M059J (cell line): ENCODE measurements around the gene KCNK10. TPM values are rescaled to one million over a fixed set of nuclear protein-coding genes. Genes with fewer than 3 reads are reported as not detected.
A peak's percentile ranks its signal among the peaks of the same experiment; 100 is the strongest.

ENCODE experiments used
- DNase-seq: peaks from one replicate; pipeline ENCODE4 v3.0.0-alpha.2; 2012; ENCODE audit warnings: low read depth
- total RNA-seq: library from RNA; depleted of rRNA; stranded (reverse); fragments of >200 nt; shearing (Covaris generic); gene quantifications from 2 replicates; pipeline ENCODE4 v1.2.3, GENCODE V29; 2014; rRNA removed

KCNK10 gene
- not detected in 2 replicates for total RNA-seq

GRCh38 chr14:88323086-88323522 lies at the start of gene KCNK10:
Gene KCNK10 (minus strand): TSS chr14:88323269. CDS start chr14:88322798, 471 bp downstream.
- no peak for DNase-seq

DNA sequence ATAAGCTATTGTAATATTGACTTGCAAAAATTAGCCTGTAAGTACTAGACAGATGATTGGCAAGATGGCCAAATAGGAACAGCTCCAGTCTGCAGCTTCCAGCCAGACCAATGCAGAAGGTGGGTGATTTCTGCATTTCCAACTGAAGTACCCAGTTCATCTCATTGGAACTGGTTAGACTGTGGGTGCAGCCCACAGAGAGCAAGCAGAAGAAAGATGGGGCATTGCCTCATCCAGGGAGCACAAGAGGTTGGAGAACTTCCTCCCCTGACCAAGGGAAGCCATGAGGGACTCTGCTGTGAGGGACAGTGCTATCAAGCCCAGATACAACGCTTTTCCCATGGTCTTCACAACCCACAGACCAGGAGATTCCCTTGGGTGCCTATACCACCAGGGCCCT lies 46.4 kb upstream of the KCNK10 start:
- no peak for DNase-seq

DNA sequence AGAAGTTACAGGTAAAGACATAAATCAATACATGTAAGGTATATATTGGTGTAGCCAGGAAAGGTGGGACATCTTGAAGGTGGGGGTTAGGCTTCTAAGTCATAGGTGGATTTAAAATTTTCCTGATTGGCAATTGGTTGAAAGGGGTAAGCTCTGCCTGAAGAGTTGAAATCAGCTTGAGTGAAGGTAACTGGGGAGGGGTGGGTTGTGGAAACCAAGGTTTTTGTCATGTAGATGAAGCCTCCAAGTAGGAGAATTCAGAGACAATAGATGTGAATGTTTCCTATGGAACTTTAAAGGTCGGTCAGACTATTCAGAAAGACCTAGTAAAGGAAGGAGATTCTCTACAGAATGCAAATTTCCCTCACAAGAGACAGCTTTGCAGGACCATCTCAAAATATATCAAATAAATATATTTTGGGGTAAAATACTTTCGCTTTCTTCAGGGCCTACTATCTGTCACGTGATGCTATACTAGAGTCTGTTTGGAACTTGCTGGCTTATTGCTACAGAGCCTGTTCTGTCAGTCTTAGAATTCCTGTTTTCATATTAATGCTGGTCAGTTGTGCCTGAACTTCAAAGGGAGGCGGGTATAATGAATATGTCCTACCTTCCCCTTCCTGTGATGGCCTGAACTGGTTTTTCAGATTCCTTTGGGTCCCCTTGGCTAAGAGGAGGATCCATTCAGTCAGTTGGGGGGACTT lies 41.8 kb upstream of the KCNK10 start:
- no peak for DNase-seq

GRCh38 chr14:88363644-88364043 lies 40.6 kb upstream of the KCNK10 start:
- DNase-seq, result no peak

DNA sequence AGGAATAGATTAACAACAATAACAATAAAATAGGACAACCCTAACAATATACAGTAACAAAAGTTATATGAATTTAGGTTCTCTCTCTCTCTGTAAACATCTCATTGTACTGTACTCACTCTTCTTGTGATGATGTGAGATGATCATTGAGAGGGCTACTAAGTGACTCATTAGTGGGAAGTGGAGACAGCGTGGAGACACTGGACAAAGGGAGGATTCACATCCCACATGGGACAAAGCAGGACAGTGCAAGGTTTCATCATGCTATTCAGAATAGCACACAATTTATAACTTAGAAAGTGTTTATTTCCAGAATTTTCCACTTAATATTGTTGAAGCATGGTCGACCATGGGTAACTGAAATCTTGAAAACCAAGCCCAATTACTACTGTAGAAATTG lies 36.4 kb upstream of the KCNK10 start:
- no peak for DNase-seq

DNA sequence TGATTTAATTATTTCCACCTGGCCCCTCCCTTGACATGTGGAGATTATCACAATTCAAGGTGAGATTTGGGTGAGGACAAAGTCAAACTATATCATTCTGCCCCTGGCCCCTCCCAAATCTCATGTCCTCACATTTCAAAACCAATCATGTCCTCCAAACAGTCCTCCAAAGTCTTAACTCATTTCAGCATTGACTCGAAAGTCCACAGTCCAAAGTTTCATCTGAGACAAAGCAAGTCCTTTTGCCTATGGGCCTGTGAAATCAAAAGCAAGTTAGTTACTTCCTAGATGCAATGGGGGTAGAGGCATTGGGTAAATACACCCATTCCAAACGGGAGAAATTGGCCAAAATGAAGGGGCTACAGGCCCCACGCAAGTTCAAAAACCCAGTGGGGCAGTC lies 31.3 kb upstream of the KCNK10 start:
- no peak for DNase-seq

DNA sequence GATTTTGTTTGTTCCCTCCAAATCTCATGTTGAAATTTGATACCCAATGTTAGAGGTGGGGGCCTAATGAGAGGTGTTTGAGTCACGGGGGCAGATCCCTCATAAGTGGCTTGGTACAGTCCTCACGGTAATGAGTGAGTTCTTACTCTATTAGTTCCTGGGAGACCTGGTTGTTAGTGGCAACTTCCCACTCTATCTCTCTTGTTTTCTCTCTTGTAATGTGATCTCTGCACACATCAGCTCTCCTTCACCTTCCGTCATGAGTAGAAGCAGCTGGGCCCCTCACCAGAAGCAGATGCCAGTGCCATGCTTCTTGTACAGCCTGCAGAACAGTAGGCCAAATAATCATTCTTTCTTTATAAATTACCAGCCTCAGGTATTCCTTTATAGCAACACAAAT lies 29.6 kb upstream of the KCNK10 start:
- no peak for DNase-seq

DNA sequence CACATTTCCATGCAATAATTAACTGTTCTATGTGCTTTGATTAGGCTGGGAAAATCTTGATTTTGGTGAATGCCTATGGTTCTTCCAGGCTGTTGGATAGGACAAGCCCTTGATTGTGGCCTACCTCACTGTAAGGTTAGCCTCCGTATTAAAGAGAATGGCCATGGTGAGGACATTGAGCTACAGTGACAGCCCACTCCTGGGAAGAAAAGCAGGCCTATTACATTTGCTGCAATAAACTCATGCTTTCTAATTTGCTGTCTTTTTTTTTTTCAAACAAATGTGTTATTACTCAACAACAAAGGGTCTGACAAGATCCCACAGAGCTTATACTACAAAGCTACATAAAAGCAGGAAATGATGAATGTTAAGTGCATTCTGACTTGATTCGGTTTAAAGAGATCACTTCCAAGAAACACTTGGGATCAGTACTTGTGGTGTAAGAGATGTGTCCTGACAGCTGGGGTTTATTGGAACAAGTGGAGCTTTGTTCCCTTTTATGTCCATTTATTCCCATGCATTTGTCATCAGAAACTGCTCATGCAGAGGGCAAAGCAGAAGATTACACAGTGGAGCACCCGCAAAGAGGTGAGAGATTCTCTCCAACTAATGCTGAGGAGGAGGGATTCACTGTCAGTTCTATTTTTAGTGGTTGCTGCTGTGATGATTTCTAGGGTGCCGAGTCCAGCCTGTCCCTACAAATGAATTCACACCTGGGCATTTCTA lies 29.1 kb upstream of the KCNK10 start:
- DNase-seq, result peak; percentile 13

DNA sequence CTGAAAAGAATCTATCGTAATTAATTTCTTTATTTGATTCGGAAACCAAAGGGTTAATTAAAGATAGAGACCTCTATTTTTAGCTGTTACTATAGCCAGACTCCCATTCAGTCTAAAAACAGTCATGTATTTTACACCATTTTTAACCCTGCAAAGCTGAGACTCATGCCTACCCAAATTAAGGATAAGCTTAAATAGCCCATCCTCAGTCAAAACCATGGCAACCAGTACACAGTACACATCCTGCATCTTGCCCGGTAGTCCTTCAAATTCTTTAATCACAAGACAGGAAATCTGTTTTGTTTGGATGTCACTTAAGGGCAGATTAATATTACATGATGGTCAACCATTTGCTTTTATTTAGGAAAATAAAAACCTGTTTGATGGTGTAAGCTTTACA lies 25.5 kb upstream of the KCNK10 start:
- DNase-seq, result peak; percentile 15

DNA sequence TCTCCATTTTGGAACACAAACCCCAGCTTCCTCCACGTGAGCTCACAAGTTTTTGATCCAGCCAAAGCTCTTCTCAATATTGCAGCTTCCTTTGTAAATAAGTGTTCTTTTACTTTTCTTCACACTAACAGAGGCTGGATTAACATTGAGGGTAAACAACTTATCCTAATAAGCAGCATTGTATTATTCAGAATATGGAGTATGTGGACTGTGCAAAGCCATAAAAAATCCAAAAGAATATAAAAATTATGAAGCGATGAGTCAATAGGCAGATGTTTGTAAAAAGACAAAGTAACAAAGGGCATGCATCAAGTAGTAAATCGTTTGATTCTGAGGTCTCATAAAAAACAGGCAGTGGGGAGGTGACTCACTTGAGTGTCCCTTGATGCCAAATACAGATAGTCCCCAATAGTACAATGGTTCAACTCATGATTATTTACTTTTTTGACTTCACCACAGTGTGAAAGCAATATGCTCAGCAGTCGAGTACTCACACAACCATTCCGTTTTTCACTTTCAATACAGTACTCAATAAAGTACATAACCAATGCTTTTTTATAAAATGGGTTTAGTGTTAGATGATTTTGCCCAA lies 23.1 kb upstream of the KCNK10 start:
- peak; percentile 74 for DNase-seq

GRCh38 chr14:88342980-88343379 lies 19.9 kb upstream of the KCNK10 start:
- DNase-seq, result no peak

DNA sequence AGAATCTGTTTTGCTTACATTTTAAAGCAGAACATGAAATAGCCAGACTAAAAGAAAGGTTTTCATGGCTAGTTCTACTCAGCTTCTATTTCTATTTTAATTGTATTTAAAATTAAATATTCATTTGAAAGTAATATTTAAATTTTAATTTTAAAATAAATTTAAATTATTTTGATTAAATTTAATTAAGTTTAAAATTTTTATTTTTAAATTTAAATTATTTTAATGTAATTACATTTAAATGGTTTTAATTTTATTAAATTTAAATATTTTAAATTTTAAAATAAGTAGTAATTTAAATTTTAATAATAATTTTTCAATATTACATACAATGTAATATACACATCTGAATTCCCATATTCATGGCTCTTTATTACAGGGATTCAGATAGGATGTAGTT lies 17.3 kb upstream of the KCNK10 start:
- no peak for DNase-seq

DNA sequence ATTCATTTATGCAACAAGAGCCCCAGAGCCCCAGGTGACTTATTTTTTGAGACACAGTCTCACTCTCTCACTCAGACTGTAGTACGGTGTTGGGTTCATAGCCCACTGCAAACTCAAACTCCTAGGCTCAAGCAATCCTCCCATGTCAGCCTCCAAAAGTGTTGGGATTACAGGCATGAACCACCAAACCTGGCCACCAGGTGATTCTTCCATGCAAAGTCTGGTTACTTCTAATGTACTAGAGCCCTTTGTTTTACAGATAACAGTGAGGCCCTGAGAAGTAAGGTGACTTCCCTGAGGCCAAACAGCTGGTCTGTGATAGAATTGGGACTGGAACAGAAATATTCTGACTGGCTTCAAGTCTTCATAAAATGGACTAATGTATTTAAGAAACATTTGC lies 10.0 kb upstream of the KCNK10 start:
- no peak for DNase-seq

- DNase-seq, result no peak
Measured at GRCh38 chr14:88327497-88327896, 4.4 kb upstream of the KCNK10 start.

GRCh38 chr14:88326352-88327103 lies 3.5 kb upstream of the KCNK10 start:
- no peak for DNase-seq

DNA sequence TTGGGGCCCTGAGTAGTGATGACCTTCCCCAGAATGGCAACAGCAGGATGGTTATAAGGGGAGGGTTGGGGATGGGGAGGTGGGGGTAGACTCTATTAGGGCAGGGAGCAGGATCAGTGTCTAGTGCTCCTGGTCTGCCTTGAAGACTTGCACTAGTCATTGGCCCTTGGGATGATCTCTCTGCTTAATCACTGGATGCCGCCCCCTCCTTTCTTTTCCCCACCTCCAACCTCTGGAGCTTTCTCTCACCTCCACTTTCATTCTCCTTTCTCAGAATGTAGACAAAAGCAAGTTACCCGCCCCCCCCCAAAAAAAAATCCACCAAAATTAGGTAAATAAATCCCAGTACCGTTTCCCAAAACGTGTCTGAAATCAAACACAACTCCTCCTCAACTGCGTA lies 2.8 kb upstream of the KCNK10 start:
- no peak for DNase-seq

DNA sequence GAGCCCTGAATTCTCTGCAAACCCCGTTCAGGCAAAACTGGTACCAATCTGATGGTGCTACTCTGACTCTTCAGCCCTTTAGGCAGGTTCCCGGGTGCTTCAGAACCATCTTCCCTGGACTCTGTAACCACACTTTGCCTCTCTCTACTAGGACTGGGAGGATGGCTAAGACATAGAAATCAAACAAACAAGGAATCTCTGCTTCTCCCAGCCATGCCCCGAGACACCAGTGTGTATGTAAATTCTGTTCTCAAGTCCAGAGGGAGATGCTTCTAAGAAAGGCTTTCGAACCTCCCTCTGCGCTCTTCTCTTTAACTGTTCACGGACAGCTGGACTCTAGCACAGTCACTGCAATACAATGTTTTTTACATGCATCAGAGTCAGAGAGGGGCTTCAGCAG lies 1.9 kb upstream of the KCNK10 start:
- no peak for DNase-seq

- no peak for DNase-seq
Measured at GRCh38 chr14:88324491-88324890, 1.4 kb upstream of the KCNK10 start.

DNA sequence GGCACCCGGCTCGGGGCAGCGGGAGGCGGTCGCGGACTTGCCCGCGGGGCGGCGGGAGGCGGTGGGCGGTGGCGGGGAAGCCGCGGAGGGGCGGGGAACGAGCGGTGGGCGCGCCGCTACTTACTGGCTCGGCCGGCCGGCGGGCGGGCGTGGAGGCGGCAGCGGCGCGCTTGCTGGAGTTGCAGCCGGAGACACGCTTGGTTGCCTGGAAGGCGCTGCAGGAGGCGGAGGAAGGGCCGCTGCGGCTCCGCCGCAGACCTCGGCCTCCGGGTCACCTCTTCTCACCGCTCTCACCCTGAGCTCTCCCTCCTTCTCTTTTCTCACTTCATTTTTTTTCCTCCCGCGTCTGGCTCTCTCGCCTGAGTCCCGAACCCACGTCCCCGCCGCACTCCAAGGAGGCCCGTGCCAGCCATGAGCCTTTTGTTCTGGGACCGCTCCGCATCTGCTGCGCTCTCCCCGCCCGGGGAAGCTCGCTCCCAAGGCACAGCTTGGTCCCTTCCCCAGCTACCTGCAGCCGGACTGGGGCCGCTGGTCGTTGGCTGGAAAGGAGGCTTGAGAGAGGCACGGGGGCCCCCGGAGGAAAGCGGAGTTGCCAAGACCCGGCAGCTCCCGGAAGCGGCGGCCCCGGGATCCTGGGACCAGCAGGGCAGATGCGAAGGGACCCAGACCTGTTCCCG lies 592 bp upstream of the KCNK10 start:
- DNase-seq, result no peak

GRCh38 chr14:88322504-88323085 lies 474 bp downstream of the KCNK10 start:
- DNase-seq, result no peak
